ENCODE results near the gene RBP5. TPM values are rescaled to one million over a fixed set of nuclear protein-coding genes. Genes with fewer than 3 reads are reported as not detected.
A peak's percentile ranks its signal among the peaks of the same experiment; 100 is the strongest.

Gene RBP5
- total and polyA plus RNA-seq, 10 of the 15 experiments (the other 5 are each of a cell fraction or from before 2014, with no cell fraction given): 0.11 to 1.1 (median 0.31) TPM; not detected in 4

DNA sequence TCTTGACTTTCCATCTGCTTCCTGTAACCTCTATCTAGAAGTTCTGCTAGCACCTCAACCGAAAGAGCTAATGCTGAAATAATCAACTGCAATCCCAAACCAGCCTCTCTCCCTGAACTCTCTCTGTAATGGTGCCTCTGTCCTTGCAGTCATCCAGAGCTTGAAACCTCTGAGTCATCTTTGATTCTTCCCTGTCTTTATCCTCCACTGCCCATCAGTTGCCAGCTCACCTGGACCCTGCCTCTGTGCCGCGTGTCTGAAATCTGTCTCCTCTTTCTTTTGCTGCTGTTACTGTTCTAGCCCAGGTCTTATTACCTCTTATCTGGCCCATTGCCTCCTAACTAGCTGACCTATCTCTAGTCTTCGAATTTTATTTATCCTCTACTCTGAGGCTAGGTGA, 17.0 kb upstream of the RBP5 start (continued):
- TF ChIP-seq MEF2B (IDR thresholded peaks at IDR 0.05; ENCODE audit: partially characterized antibody, poor library complexity, severe bottlenecking): no peak

DNA sequence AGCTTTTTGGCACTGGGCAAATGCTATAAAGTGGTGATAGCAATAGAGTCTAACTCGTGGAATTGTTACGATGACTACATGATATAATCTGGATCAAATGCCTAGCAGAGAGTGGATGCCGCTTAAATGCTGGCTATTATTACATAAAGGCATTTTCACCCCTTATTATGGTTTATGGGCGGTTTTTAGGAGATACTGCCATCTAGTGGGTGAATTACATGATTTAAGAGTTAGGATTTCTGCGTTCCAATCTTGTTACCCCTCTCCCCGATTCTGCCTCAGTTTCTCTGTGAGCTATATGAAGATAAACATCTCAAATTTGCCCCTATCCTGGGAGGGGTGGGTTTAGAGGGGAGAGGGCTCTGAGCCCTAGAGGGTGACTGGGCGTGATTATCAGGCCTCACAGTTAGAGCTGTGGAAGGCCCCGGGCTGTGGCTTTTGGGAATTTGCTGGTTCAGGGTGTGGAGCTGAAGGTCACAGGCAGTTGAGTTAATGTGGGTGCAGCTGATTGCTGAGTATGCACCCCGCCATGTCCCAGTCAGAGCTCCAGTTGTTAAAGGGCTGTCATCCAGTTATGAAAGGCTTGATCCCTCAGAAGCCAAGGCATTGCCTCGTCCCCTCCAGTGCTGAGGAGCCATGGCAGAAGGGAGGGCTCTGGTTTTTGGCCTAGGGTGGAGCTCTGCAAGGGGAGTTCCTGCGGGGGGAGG, 15.9 kb upstream of the RBP5 start:
- POLR2A ChIA-PET: interaction anchor here (1.4 kb wide), 1 partner anchor 37 kb away, joined by 3 read pairs; no protein-coding TSS in a partner anchor
- intact Hi-C loops (cut with micrococcal nuclease; ENCODE audit: unreplicated experiment): loop anchor here (5.0 kb wide), 1 partner anchor 493 kb away; no protein-coding TSS in a partner anchor
- SMC1A ChIA-PET (ENCODE audit: uncharacterized antibody, unreplicated experiment): interaction anchor here (0.8 to 2.7 kb wide), 5 partner anchors 20 to 180 kb away, joined by 3 to 13 read pairs (median 4); no protein-coding TSS in a partner anchor
- DNase-seq (ENCODE audit: low read depth, low spot score): no peak
- CTCF ChIA-PET: interaction anchor here (0.6 to 6.1 kb wide), 22 partner anchors 9 to 803 kb away, joined by 3 to 44 read pairs (median 4); partner anchors contain the start of genes C1RL, LPCAT3 and TNFRSF1A
- Histone ChIP-seq H2AFZ (ENCODE audit: control insufficient read depth, low read depth, low read length) (no peak overlapping the region), H3K27ac (ENCODE audit: control insufficient read depth, insufficient read depth) (no peak overlapping the region), H3K36me3 (ENCODE audit: control insufficient read depth in 2 of 2, insufficient read depth in 2 of 2, low read length in 1 of 2) (peaks cover 3 to 18% of the 10 kb centered on the region in 2 experiments), H3K79me2 (ENCODE audit: control insufficient read depth, insufficient read depth, low read length) (no peaks in the 10 kb centered on the region), H3K4me1 (ENCODE audit: control insufficient read depth, insufficient read depth, low read length) (no peaks in the 10 kb centered on the region), H3K9me3 (replicated peaks; ENCODE audit: control insufficient read depth, insufficient read depth, low read length) (no peaks in the 10 kb centered on the region; the same call in 2 of the 3 replicates), H3K4me2 (ENCODE audit: control insufficient read depth, insufficient read depth) (no peak overlapping the region), H3K27me3 (replicated peaks in 1 of 2; ENCODE audit: control insufficient read depth in 2 of 2, insufficient read depth in 2 of 2, low read length in 1 of 2) (no peaks in the 10 kb centered on the region), H4K20me1 (ENCODE audit: control insufficient read depth, insufficient read depth) (no peaks in the 10 kb centered on the region; the same call in 1 of the 2 replicates), H3K4me3 (no peak overlapping the region), H3K9ac (ENCODE audit: control insufficient read depth, insufficient read depth, low read length) (no peak overlapping the region)
- in situ Hi-C loops (cut with MboI): no loop called here
- 73% methylated on average over 11 of the region's 11 CpGs for WGBS (ENCODE audit: insufficient coverage, insufficient replicate concordance, low lambda C conversion rate, missing lambda C conversion rate)
- peak; percentile 70 for FAIRE-seq
- BruUV-seq (replicated peaks): no TSS peak
- RAD21 ChIA-PET (ENCODE audit: unreplicated experiment): no interaction called here
- ATAC-seq: peak; percentile 69
- no peak for TF ChIP-seq SMAD1 (IDR thresholded peaks at IDR 0.05; ENCODE audit: low read depth, partially characterized antibody)
- TF ChIP-seq, protein P1, sequence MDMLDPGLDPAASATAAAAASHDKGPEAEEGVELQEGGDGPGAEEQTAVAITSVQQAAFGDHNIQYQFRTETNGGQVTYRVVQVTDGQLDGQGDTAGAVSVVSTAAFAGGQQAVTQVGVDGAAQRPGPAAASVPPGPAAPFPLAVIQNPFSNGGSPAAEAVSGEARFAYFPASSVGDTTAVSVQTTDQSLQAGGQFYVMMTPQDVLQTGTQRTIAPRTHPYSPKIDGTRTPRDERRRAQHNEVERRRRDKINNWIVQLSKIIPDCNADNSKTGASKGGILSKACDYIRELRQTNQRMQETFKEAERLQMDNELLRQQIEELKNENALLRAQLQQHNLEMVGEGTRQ (IDR thresholded peaks at IDR 0.05; ENCODE audit: borderline replicate concordance, low read depth, low read length): no peak
- TF ChIP-seq, protein P2, sequence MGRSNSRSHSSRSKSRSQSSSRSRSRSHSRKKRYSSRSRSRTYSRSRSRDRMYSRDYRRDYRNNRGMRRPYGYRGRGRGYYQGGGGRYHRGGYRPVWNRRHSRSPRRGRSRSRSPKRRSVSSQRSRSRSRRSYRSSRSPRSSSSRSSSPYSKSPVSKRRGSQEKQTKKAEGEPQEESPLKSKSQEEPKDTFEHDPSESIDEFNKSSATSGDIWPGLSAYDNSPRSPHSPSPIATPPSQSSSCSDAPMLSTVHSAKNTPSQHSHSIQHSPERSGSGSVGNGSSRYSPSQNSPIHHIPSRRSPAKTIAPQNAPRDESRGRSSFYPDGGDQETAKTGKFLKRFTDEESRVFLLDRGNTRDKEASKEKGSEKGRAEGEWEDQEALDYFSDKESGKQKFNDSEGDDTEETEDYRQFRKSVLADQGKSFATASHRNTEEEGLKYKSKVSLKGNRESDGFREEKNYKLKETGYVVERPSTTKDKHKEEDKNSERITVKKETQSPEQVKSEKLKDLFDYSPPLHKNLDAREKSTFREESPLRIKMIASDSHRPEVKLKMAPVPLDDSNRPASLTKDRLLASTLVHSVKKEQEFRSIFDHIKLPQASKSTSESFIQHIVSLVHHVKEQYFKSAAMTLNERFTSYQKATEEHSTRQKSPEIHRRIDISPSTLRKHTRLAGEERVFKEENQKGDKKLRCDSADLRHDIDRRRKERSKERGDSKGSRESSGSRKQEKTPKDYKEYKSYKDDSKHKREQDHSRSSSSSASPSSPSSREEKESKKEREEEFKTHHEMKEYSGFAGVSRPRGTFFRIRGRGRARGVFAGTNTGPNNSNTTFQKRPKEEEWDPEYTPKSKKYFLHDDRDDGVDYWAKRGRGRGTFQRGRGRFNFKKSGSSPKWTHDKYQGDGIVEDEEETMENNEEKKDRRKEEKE (IDR thresholded peaks at IDR 0.05): no peak
- TF ChIP-seq, protein P3, sequence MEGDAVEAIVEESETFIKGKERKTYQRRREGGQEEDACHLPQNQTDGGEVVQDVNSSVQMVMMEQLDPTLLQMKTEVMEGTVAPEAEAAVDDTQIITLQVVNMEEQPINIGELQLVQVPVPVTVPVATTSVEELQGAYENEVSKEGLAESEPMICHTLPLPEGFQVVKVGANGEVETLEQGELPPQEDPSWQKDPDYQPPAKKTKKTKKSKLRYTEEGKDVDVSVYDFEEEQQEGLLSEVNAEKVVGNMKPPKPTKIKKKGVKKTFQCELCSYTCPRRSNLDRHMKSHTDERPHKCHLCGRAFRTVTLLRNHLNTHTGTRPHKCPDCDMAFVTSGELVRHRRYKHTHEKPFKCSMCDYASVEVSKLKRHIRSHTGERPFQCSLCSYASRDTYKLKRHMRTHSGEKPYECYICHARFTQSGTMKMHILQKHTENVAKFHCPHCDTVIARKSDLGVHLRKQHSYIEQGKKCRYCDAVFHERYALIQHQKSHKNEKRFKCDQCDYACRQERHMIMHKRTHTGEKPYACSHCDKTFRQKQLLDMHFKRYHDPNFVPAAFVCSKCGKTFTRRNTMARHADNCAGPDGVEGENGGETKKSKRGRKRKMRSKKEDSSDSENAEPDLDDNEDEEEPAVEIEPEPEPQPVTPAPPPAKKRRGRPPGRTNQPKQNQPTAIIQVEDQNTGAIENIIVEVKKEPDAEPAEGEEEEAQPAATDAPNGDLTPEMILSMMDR (IDR thresholded peaks at IDR 0.05 in 2 of 3, conservative IDR thresholded peaks at IDR 0.05 in 1 of 3; ENCODE audit: control insufficient read depth in 2 of 3, extremely low read depth in 1 of 3, insufficient read depth in 1 of 3, low read depth in 3 of 3, low read length in 3 of 3): peak; percentile 42 to 53 (median 46); a peak in 4 of 6 replicates
- no peak for TF ChIP-seq STAT3 (IDR thresholded peaks at IDR 0.05; ENCODE audit: low read depth, low read length)
- TF ChIP-seq, protein P4, sequence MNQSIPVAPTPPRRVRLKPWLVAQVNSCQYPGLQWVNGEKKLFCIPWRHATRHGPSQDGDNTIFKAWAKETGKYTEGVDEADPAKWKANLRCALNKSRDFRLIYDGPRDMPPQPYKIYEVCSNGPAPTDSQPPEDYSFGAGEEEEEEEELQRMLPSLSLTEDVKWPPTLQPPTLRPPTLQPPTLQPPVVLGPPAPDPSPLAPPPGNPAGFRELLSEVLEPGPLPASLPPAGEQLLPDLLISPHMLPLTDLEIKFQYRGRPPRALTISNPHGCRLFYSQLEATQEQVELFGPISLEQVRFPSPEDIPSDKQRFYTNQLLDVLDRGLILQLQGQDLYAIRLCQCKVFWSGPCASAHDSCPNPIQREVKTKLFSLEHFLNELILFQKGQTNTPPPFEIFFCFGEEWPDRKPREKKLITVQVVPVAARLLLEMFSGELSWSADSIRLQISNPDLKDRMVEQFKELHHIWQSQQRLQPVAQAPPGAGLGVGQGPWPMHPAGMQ (IDR thresholded peaks at IDR 0.05; ENCODE audit: borderline replicate concordance): no peak
- no peak for TF ChIP-seq ZNF384 (IDR thresholded peaks at IDR 0.05; ENCODE audit: borderline replicate concordance, low read depth, low read length)
